Endothelial cell of umbilical vein (primary cell): ENCODE results near the gene DPF3. TPM values are rescaled to one million over a fixed set of nuclear protein-coding genes. Genes with fewer than 3 reads are reported as not detected.

ENCODE experiments used
- BruUV-seq: library from RNA; stranded (reverse); fragments of 400-500 nt; replicated peaks from 2 replicates; lab custom pipeline; 2021; lab: Mats Ljungman, UMichigan
- CTCF ChIA-PET: fragments of 300-600, 350-600 bp; sonication (Branson Sonifier 250); formaldehyde crosslinking; loops from one replicate; lab custom pipeline; 2021; ENCODE audit warnings: antibody characterized with exemption, inconsistent platforms; lab: Charles Lee
- POLR2A ChIA-PET: fragments of 300-600, 350-600 bp; sonication (Branson Sonifier 250); formaldehyde crosslinking; loops from one replicate; lab custom pipeline; 2021; ENCODE audit warnings: antibody characterized with exemption, inconsistent platforms; lab: Charles Lee
- DNase-seq: peaks from one replicate; pipeline ENCODE4 v3.0.0-alpha.2; 2011; ENCODE audit warnings: low read depth, low spot score
- FAIRE-seq: peaks from 2 replicates; lab custom pipeline; 2011; peaks lifted over from hg19 to GRCh38; lab: Jason Lieb, UNC
- H2AFZ ChIP-seq: 2 replicates; pipeline ENCODE4 v1.6.0; 2012; ENCODE audit warnings: low read depth, low read length, control low read depth, inconsistent platforms
- H3K27ac ChIP-seq: 2 replicates; pipeline ENCODE4 v1.5.1; 2011; ENCODE audit warnings: low read depth, mild to moderate bottlenecking, control low read depth, low read length, moderate library complexity; ENCODE audit not compliant: insufficient read depth
- H3K27me3 ChIP-seq, 2 experiments: 2 replicates each; pipeline versions ENCODE4 v1.6.0 to v1.6.1; 2011; ENCODE audit warnings: low read length in 2 of 2, mixed read lengths in 1 of 2; ENCODE audit not compliant: control insufficient read depth in 2 of 2, insufficient read depth in 2 of 2
- H3K36me3 ChIP-seq, 2 experiments: 2 replicates in 1 of 2; 3 replicates in 1 of 2; pipeline ENCODE4 v1.5.1; 2011; ENCODE audit warnings: low read length in 2 of 2, mild to moderate bottlenecking in 1 of 2, moderate library complexity in 1 of 2; ENCODE audit not compliant: control insufficient read depth in 2 of 2, insufficient read depth in 2 of 2; ENCODE audit errors: extremely low read depth in 1 of 2
- H3K4me1 ChIP-seq: 3 replicates; pipeline ENCODE4 v1.5.1; 2011; ENCODE audit warnings: mild to moderate bottlenecking, low read length; ENCODE audit not compliant: control insufficient read depth, insufficient read depth; ENCODE audit errors: extremely low read depth
- H3K4me2 ChIP-seq: 2 replicates; pipeline ENCODE4 v1.6.1; 2011; ENCODE audit warnings: low read length, control low read depth, mixed read lengths; ENCODE audit not compliant: insufficient read depth
- H3K4me3 ChIP-seq, 3 experiments: fragments of 200-600 bp in 1 of 3; sonication (generic), shearing (Covaris generic) in 1 of 3; replicated peaks in 1 of 3; 2 replicates each; pipeline ENCODE4 v1.5.1; 2011 to 2016; ENCODE audit warnings: control low read depth in 3 of 3, low read length in 3 of 3, mild to moderate bottlenecking in 2 of 3, inconsistent platforms in 1 of 3, low read depth in 1 of 3, moderate library complexity in 1 of 3; ENCODE audit not compliant: insufficient read depth in 1 of 3
- H3K79me2 ChIP-seq: 2 replicates; pipeline ENCODE4 v1.6.0; 2012; ENCODE audit warnings: low read length, inconsistent platforms; ENCODE audit not compliant: control insufficient read depth, insufficient read depth
- H3K9ac ChIP-seq: replicated peaks from 2 replicates; pipeline ENCODE3; 2011; ENCODE audit warnings: low read length, control low read depth; ENCODE audit not compliant: insufficient read depth; ENCODE audit errors: extremely low read depth
- H3K9me1 ChIP-seq: replicated peaks from 3 replicates; pipeline ENCODE4 v1.6.0; 2011; ENCODE audit warnings: mild to moderate bottlenecking, low read length; ENCODE audit not compliant: control insufficient read depth, insufficient read depth; ENCODE audit errors: extremely low read depth
- H3K9me3 ChIP-seq: replicated peaks from 2 replicates; pipeline ENCODE4 v1.5.1; 2012; ENCODE audit warnings: low read length, inconsistent platforms; ENCODE audit not compliant: control insufficient read depth, insufficient read depth
- H4K20me1 ChIP-seq: replicated peaks from 2 replicates; pipeline ENCODE3; 2011; ENCODE audit warnings: mild to moderate bottlenecking, low read length; ENCODE audit not compliant: control insufficient read depth, insufficient read depth; ENCODE audit errors: extremely low read depth
- CTCF ChIP-seq, 2 donors: IDR thresholded peaks; 1 replicate in 1 of 2; 2 replicates in 1 of 2; pipeline ENCODE4 v1.5.1; 2011; ENCODE audit warnings: low read length in 2 of 2, mild to moderate bottlenecking in 2 of 2, moderate library complexity in 2 of 2, control low read depth in 1 of 2, inconsistent platforms in 1 of 2, low read depth in 1 of 2; ENCODE audit not compliant: insufficient read depth in 1 of 2; ENCODE audit errors: extremely low read depth in 1 of 2
- EZH2 ChIP-seq: IDR thresholded peaks from 2 replicates; pipeline ENCODE4 v1.6.1; 2012; ENCODE audit warnings: borderline replicate concordance, low read depth, mild to moderate bottlenecking, moderate library complexity, low read length, inconsistent platforms; ENCODE audit not compliant: severe bottlenecking
- FOS ChIP-seq: IDR thresholded peaks from 2 replicates; pipeline ENCODE4 v1.6.1; 2011; ENCODE audit warnings: mild to moderate bottlenecking, low read length, moderate library complexity, borderline replicate concordance; ENCODE audit not compliant: insufficient read depth
- GATA2 ChIP-seq: IDR thresholded peaks from 2 replicates; pipeline ENCODE4 v1.7.0; 2011; ENCODE audit warnings: low read depth, mild to moderate bottlenecking, moderate library complexity, mixed read lengths, low read length; ENCODE audit not compliant: insufficient read length, insufficient read depth
- JUN ChIP-seq: IDR thresholded peaks from 2 replicates; pipeline ENCODE4 v1.6.1; 2011; ENCODE audit warnings: borderline replicate concordance, low read depth; ENCODE audit not compliant: insufficient read length, insufficient read depth
- MYC ChIP-seq: IDR thresholded peaks from one replicate; pipeline ENCODE4 v1.6.1; 2011; ENCODE audit warnings: mild to moderate bottlenecking, low read depth, low read length
- POLR2A ChIP-seq: IDR thresholded peaks from 2 replicates; pipeline ENCODE4 v1.6.1; 2012; ENCODE audit warnings: low read depth, mild to moderate bottlenecking, control low read depth, low read length
- POLR2AphosphoS5 ChIP-seq: IDR thresholded peaks from 2 replicates; pipeline ENCODE4 v1.6.1; 2012; ENCODE audit warnings: low read depth, mild to moderate bottlenecking, control low read depth, low read length, moderate library complexity; ENCODE audit not compliant: insufficient read depth
- dilution Hi-C: fragments of 300-500 bp; cut with MboI; formaldehyde crosslinking; loops from one replicate; pipeline ENCODE4 v1.15.0; 2019; ENCODE audit warnings: low sequenced_read_pairs; ENCODE audit not compliant: extremely low pct_ligation_motif_present
- intact Hi-C: fragments of 100-400 bp; cut with micrococcal nuclease; formaldehyde crosslinking; loops from one replicate; pipeline ENCODE4 v1.10.0; 2022
- polyA plus RNA-seq, 4 experiments: library from polyadenylated mRNA; depleted of rRNA in 3 of 4; stranded (reverse) in 3 of 4; unstranded in 1 of 4; fragments of >200 nt; gene quantifications; 2 replicates each; pipeline versions ENCODE4 v1.2.1 to v1.2.3, GENCODE V29; 2011 to 2012; ENCODE audit warnings: missing spikeins in 1 of 4
- total RNA-seq: library from RNA; stranded (reverse); gene quantifications from 2 replicates; pipeline ENCODE4 v1.2.3, GENCODE V29; 2021
- TF ChIP-seq, protein P1 (sequence below): IDR thresholded peaks from 2 replicates; pipeline ENCODE4 v1.6.1; 2011; ENCODE audit not compliant: insufficient read depth, insufficient read length

The DPF3 gene
- total and polyA plus RNA-seq, 2 donors (not counting 3 experiments of a cell fraction or from before 2014, with no cell fraction given), result 2.4 to 3.5 TPM

- FAIRE-seq (no peak), DNase-seq (no peak)
- Histone ChIP-seq H3K4me3 (no peak overlapping the region), H3K4me1 (no peaks in the 10 kb centered on the region), H3K36me3 (no peaks in the 10 kb centered on the region), H3K27me3 (no peaks in the 10 kb centered on the region), H3K4me2 (no peak overlapping the region), H3K9ac (no peak overlapping the region), H3K79me2 (no peaks in the 10 kb centered on the region), H3K9me1 (no peaks in the 10 kb centered on the region), H3K27ac (no peak overlapping the region), H3K9me3 (no peaks in the 10 kb centered on the region), H2AFZ (no peak overlapping the region), H4K20me1 (no peaks in the 10 kb centered on the region)
- ChIA-PET CTCF (no interaction called here), POLR2A (interaction anchor here (0.6 kb wide), 1 partner anchor 175 kb away, joined by 5 read pairs; no protein-coding TSS in a partner anchor)
- no peak for TF ChIP-seq FOS
- no peak for TF ChIP-seq MYC
- TF ChIP-seq POLR2AphosphoS5, result no peak
- no peak for TF ChIP-seq GATA2
- no peak for TF ChIP-seq POLR2A
- TF ChIP-seq JUN, result no peak
- no peak for TF ChIP-seq EZH2
- TF ChIP-seq, protein P1, sequence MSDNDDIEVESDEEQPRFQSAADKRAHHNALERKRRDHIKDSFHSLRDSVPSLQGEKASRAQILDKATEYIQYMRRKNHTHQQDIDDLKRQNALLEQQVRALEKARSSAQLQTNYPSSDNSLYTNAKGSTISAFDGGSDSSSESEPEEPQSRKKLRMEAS, result no peak
- TF ChIP-seq CTCF (IDR thresholded peaks at IDR 0.05; ENCODE audit: extremely low read depth in 1 of 2, insufficient read depth in 1 of 2, low read depth in 1 of 2, low read length in 2 of 2), result no peak
- intact Hi-C loops (no loop called here), dilution Hi-C loops (no loop called here)
- no TSS peak for BruUV-seq
Observed at GRCh38 chr14:72752034-72752412, 141.9 kb downstream of the DPF3 start.
